Cerebellar cortex (tissue), 1 donor: ENCODE data around the gene TMED7.

Source experiments
- DNase-seq: peaks from one replicate; pipeline ENCODE4 v3.0.0-alpha.2; 2015; ENCODE audit warnings: low spot score

The TMED7 gene

GRCh38 chr5:115627295-115627865 is 1.5 kb upstream of the TMED7 start:
- DNase-seq, result no peak

GRCh38 chr5:115626445-115626823 is 598 bp upstream of the TMED7 start:
- DNase-seq, result no peak

GRCh38 chr5:115624994-115625393 is 842 bp downstream of the TMED7 start:
- DNase-seq, result no peak

GRCh38 chr5:115623658-115624057 is 2.2 kb downstream of the TMED7 start:
- DNase-seq, result no peak

- DNase-seq, result no peak
Observed at GRCh38 chr5:115621365-115621900, 4.4 kb downstream of the TMED7 start.

GRCh38 chr5:115616892-115617291 is 8.9 kb downstream of the TMED7 start:
- DNase-seq, result no peak

GRCh38 chr5:115616472-115616871 is 9.4 kb downstream of the TMED7 start:
- DNase-seq, result no peak

GRCh38 chr5:115611873-115612272 is 14.0 kb downstream of the TMED7 start:
- no peak for DNase-seq

GRCh38 chr5:115607935-115608334 is 17.9 kb downstream of the TMED7 start:
- no peak for DNase-seq

GRCh38 chr5:115605436-115605835 is 20.4 kb downstream of the TMED7 start:
- DNase-seq, result no peak

- peak; percentile 34 for DNase-seq
Observed at GRCh38 chr5:115602591-115603125, 23.2 kb downstream of the TMED7 start.

GRCh38 chr5:115601701-115602590 is 23.9 kb downstream of the TMED7 start, which contains the start of gene TICAM2:
Gene TICAM2 (minus strand): TSS chr5:115602479. CDS start chr5:115581256, 21,223 bp downstream.
- peak; percentile 49 for DNase-seq

- no peak for DNase-seq
Observed at GRCh38 chr5:115600766-115601165, 25.1 kb downstream of the TMED7 start.

GRCh38 chr5:115599924-115600323 is 25.9 kb downstream of the TMED7 start:
- no peak for DNase-seq

- no peak for DNase-seq
Observed at GRCh38 chr5:115599502-115599901, 26.3 kb downstream of the TMED7 start.

GRCh38 chr5:115594128-115595047 is 31.4 kb downstream of the TMED7 start:
- no peak for DNase-seq

- DNase-seq, result no peak
Observed at GRCh38 chr5:115589043-115589442, 36.8 kb downstream of the TMED7 start.

GRCh38 chr5:115588640-115589039 is 37.2 kb downstream of the TMED7 start:
- peak; percentile 74 for DNase-seq

- DNase-seq, result peak; percentile 56
Observed at GRCh38 chr5:115586525-115587146, 39.2 kb downstream of the TMED7 start.

GRCh38 chr5:115585265-115585664 is 40.6 kb downstream of the TMED7 start:
- no peak for DNase-seq

GRCh38 chr5:115584501-115584900 is 41.3 kb downstream of the TMED7 start:
- no peak for DNase-seq
